Subcutaneous adipose tissue (tissue), 4 donors: Measurements from ENCODE around the gene BUD23. TPM values are rescaled to one million over a fixed set of nuclear protein-coding genes. Genes with fewer than 3 reads are reported as not detected.

Experiments used
- CTCF ChIP-seq: fragments of 450-650 bp; IDR thresholded peaks from one replicate; pipeline ENCODE4 v1.5.1; 2016; ENCODE audit warnings: low read depth, mild to moderate bottlenecking, control low read depth, antibody characterized with exemption, moderate library complexity
- total RNA-seq, 4 donors: library from RNA; depleted of rRNA; stranded (reverse); fragments of >200 nt; gene quantifications; one replicate each; pipeline ENCODE4 v1.1.0, GENCODE V29; 2016

Gene BUD23
- total RNA-seq, 4 donors from 2014 or later = 24.0 to 41.1 (median 32.8) TPM

GRCh38 chr7:73699370-73700068, 16.1 kb downstream of the BUD23 start:
- no peak for TF ChIP-seq CTCF

- TF ChIP-seq CTCF = no peak
Observed at GRCh38 chr7:73700069-73700423, 16.6 kb downstream of the BUD23 start.

- TF ChIP-seq CTCF = no peak
Observed at GRCh38 chr7:73700581-73701134, 17.3 kb downstream of the BUD23 start.

- TF ChIP-seq CTCF = no peak
Observed at GRCh38 chr7:73701357-73701995, 18.1 kb downstream of the BUD23 start.

- TF ChIP-seq CTCF = no peak
Observed at GRCh38 chr7:73702226-73702625, 18.8 kb downstream of the BUD23 start.

GRCh38 chr7:73702665-73703064, 19.3 kb downstream of the BUD23 start:
- no peak for TF ChIP-seq CTCF

- no peak for TF ChIP-seq CTCF
Observed at GRCh38 chr7:73703225-73703624, 19.8 kb downstream of the BUD23 start.
